Esophagus (tissue), 2 donors: Measurements from ENCODE around the gene DCPS. TPM values are rescaled to one million over a fixed set of nuclear protein-coding genes. Genes with fewer than 3 reads are reported as not detected.
"Not testable (repeated sequence)": the region's sequence is repeated elsewhere in the genome, so short reads cannot be mapped to it uniquely, and the experiment has no call there.

Experiments used
- H3K27ac ChIP-seq, 2 donors: one replicate each; pipeline ENCODE4 v1.5.1; 2013; ENCODE audit warnings: low read depth in 2 of 2, mild to moderate bottlenecking in 2 of 2, inconsistent platforms in 1 of 2, low read length in 1 of 2, moderate library complexity in 1 of 2
- H3K27me3 ChIP-seq, 2 donors: one replicate each; pipeline ENCODE4 v1.6.1; 2013; ENCODE audit warnings: low read length in 2 of 2, control low read depth in 1 of 2, mild to moderate bottlenecking in 1 of 2; ENCODE audit not compliant: insufficient read depth in 2 of 2, control insufficient read depth in 1 of 2
- H3K36me3 ChIP-seq, 2 donors: one replicate each; pipeline ENCODE4 v1.6.1; 2013; ENCODE audit warnings: low read length in 1 of 2; ENCODE audit not compliant: control insufficient read depth in 2 of 2, insufficient read depth in 2 of 2
- H3K4me1 ChIP-seq, 2 donors: one replicate each; pipeline ENCODE4 v1.6.1; 2013; ENCODE audit warnings: low read length in 1 of 2; ENCODE audit not compliant: control insufficient read depth in 2 of 2, insufficient read depth in 2 of 2
- H3K4me3 ChIP-seq, 2 donors: one replicate each; pipeline ENCODE4 v1.5.1; 2013; ENCODE audit warnings: low read length in 2 of 2, mild to moderate bottlenecking in 2 of 2, low read depth in 1 of 2, moderate library complexity in 1 of 2
- H3K9me3 ChIP-seq, 2 donors: one replicate each; pipeline ENCODE4 v1.6.1; 2013; ENCODE audit warnings: mild to moderate bottlenecking in 2 of 2, low read depth in 1 of 2, low read length in 1 of 2, moderate library complexity in 1 of 2; ENCODE audit not compliant: control insufficient read depth in 2 of 2, insufficient read depth in 1 of 2
- WGBS, 2 donors: extraction: QIAGEN DNeasy Blood & Tissue Kit; methylation state at CpG; one replicate each; pipeline ENCODE4 v1.1.7; 2013; 5-methylcytosine and 5-hydroxymethylcytosine counted together
- polyA plus RNA-seq, 2 donors: library from polyadenylated mRNA; stranded (reverse); fragments of 200-250 nt; gene quantifications; one replicate each; pipeline ENCODE4 v1.2.3, GENCODE V29; 2013
- donor health status: healthy with polysubstance abuse.
- donor health status: Bipolar disorder and iron deficiency.

DCPS gene
- polyA plus RNA-seq, 2 donors: 15.9 to 18.9 TPM

DNA sequence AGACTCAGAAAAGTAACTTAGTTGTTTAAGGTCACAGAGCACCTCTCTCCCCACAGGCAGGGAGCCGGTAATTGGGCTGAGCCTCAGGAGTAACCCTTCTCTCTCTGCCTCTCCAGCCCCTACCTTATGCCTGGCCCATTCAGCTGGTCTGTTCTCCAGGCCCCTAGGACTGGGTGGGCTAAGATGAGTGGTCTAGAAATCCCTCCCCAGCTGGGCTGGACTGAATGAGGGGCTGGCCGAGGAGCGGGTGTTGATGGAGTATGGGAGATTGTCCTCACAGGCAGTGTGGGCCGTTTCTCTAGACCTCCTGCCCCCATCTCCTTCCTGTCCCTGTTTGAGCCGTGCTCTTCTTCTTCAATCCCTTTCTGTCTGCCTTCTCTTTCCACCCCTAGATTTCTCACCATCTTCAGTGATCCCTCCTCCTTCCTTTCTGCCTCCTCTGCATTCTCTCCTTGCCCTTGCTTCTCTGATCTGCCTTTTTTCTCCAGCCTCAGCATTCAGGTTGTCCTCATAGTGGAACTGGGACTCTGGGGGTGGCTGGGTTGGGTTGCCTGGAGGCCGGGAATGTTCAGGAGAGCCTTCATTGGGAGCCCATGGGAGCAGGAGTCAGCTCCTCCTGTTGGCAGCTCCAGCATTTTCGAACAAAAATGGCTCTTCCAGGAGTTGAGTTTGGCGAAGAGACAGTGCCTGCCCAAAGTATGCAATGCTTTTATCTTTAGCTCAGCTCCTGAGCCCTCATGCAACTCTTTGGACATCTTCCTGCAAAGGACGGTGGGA, 59.2 kb downstream of the DCPS start:
- H3K4me1 ChIP-seq: peaks cover 9 to 36% of the 10 kb centered on the region in 2 donors
- WGBS, 2 donors: 79 to 81% methylated on average over 9 of the region's 9 CpGs
- H3K27ac ChIP-seq: peak overlapping the region in 1 of 2 donors; percentile 6

DNA sequence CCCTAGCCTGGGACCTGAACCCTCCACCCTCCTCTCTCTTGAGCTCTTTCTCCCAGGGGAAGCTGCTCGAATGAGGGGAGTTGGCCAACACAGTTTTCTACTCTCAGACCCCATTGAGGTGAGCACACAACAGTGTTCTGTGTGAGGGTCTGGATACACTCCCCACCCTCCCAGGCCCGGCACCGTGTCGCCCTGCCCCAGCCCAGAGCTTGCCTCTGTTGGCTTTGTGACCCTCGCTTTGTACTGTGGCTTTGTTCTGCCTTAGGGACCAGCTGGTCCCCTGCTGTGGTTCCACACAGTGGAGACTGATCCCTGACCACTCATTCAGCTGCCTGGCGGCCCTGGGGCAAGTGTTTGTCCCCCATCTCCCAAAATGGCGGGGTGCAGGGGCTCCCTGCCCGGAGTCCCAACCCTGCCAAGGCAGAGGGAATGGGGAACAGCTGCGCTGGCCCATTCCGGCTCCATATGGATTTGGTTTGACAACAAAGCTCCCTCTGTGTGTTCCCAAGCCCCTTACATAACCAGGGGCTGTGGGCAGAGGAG, 59.9 kb downstream of the DCPS start:
- Histone ChIP-seq H3K4me3 (no peak overlapping the region), H3K9me3 (no peaks in the 10 kb centered on the region), H3K4me1 (peaks cover 8 to 36% of the 10 kb centered on the region in 2 donors), H3K27ac (no peak overlapping the region), H3K27me3 (no peaks in the 10 kb centered on the region), H3K36me3 (no peaks in the 10 kb centered on the region)
- WGBS, 2 donors: 82 to 90% methylated on average over 10 of the region's 10 CpGs

More for the DNA sequence above, 59.2 kb downstream of the DCPS start:
- no peak overlapping the region for H3K4me3 ChIP-seq
- no peaks in the 10 kb centered on the region for H3K9me3 ChIP-seq
- H3K36me3 ChIP-seq: no peaks in the 10 kb centered on the region
- no peaks in the 10 kb centered on the region for H3K27me3 ChIP-seq

DNA sequence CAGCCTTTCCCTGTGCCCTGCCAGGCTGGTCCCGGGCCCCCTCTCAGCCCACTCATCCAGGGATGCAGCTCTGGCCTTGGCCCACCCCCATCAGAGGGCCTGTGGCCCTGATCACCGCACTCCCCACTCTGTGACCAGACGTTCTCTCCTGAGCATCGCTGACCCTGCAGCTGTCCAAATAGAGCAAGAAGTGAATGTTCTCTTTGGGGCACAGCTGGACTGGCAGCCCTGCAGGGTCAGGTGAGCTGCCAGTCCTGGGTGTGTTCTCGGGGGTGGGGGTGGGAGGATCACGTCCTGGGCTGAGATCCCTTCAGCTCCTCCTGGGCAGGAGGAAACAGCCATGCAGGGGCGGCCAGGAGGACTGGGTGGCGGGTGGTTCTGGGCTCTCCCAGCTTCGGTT, 60.9 kb downstream of the DCPS start:
- 76 to 83% methylated on average over 4 of the region's 9 CpGs for WGBS, 2 donors
- H3K27ac ChIP-seq, H3K36me3 ChIP-seq, H3K9me3 ChIP-seq, H3K4me3 ChIP-seq, H3K27me3 ChIP-seq: not testable (repeated sequence)
- peaks cover 5 to 32% of the 10 kb centered on the region in 2 donors for H3K4me1 ChIP-seq

DNA sequence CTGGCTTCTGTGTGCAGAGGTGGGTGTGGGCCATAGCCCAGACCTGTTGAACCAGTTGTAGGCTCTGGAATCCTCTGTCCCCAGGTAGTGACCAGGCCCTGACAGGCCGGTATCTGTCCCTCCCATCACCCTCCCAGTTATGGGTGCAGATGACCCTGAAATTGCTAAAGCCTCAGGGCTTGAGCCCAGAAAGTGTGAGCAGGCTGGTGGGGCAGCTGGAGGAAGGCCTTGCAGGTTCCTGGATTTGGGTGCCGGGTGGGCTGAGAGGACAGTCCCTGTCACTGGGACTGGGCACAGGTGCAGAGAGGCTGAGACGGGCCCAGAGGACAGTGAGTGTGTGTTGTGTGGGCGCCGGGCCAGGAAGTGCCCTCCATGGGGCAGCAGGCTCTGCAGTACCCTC, 61.6 kb downstream of the DCPS start:
- H3K4me3 ChIP-seq, H3K27me3 ChIP-seq, H3K9me3 ChIP-seq, H3K36me3 ChIP-seq: not testable (repeated sequence)
- H3K4me1 ChIP-seq: peaks cover 5 to 27% of the 10 kb centered on the region in 2 donors
- WGBS, 2 donors: 50 to 67% methylated on average over 3 to 5 of the region's 5 CpGs
- H3K27ac ChIP-seq: peak overlapping the region in 1 of 2 donors; percentile 67

GRCh38 chr11:126366064-126366822, 62.4 kb downstream of the DCPS start:
- WGBS, 2 donors: 46 to 58% methylated on average over 18 to 19 of the region's 19 CpGs
- H3K27ac ChIP-seq: peak overlapping the region; percentile 45 to 83

DNA sequence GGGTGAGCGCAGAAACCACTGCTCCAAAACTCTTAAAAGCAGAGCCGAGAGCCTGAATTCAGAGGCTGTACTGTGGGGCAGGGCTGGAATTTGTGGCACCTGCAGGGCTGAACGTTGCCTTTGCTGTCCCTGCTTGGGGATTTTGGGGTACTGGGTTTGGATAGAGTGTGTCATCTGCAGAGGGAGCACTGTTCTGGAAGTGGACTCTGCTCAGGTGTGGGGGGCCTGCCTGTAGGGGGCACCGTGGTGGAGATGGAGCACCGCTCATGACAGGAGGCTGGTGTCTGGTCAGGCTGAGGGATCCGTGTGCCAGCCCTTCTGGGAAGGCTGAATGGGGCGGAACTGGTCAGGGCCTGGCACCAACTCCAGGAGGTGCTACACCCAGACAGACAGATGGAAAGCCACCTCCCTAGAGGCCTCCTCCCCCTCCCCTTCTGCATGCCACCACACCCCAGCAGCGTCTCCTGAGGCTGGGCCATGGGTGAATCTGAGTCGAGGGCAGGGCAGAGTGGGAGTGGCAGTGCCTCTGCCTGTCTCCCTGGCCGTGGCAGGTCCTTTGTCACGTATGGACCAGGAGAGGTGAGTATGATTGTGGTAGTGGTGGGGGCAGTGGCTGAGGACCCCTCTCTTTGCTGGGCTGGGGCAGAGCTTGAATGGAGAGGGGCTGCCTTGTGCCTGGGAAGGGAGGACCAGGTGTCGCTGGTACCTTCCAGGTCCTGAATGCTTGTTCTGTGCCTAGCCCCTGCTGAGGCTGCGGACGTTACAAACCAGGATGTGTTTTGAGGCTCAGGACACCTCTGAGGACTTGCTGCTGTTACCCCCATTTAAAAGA, 63.2 kb downstream of the DCPS start:
- peak overlapping the region; percentile 49 to 83 for H3K27ac ChIP-seq
- H3K4me3 ChIP-seq: peak overlapping the region; percentile 25 to 33
- 69 to 74% methylated on average over 13 to 14 of the region's 14 CpGs for WGBS, 2 donors

More at GRCh38 chr11:126366064-126366822, 62.4 kb downstream of the DCPS start:
- H3K4me3 ChIP-seq: no peak overlapping the region
- H3K9me3 ChIP-seq: no peaks in the 10 kb centered on the region
- no peaks in the 10 kb centered on the region for H3K27me3 ChIP-seq
- H3K4me1 ChIP-seq: peaks cover 5 to 27% of the 10 kb centered on the region in 2 donors
- no peaks in the 10 kb centered on the region for H3K36me3 ChIP-seq

GRCh38 chr11:126367806-126368205, 63.9 kb downstream of the DCPS start:
- H3K9me3 ChIP-seq, H3K4me3 ChIP-seq, H3K27me3 ChIP-seq, H3K36me3 ChIP-seq: not testable (repeated sequence)
- Histone ChIP-seq H3K27ac (peak overlapping the region; percentile 56 to 83), H3K4me1 (peaks cover 5 to 27% of the 10 kb centered on the region in 2 donors)
- WGBS, 2 donors: 97 to 98% methylated on average over 5 of the region's 5 CpGs

More for the DNA sequence above, 63.2 kb downstream of the DCPS start:
- H3K36me3 ChIP-seq, H3K27me3 ChIP-seq, H3K9me3 ChIP-seq: not testable (repeated sequence)
- peaks cover 5 to 27% of the 10 kb centered on the region in 2 donors for H3K4me1 ChIP-seq

GRCh38 chr11:126368336-126369119, 64.7 kb downstream of the DCPS start:
- H3K9me3 ChIP-seq, H3K36me3 ChIP-seq, H3K4me3 ChIP-seq, H3K27me3 ChIP-seq: not testable (repeated sequence)
- WGBS, 2 donors: 55 to 61% methylated on average over 11 of the region's 11 CpGs
- peak overlapping the region; percentile 56 to 89 for H3K27ac ChIP-seq
- H3K4me1 ChIP-seq: peaks cover 8 to 23% of the 10 kb centered on the region in 2 donors
